ENCODE data around the gene NCAPH2. TPM values are rescaled to one million over a fixed set of nuclear protein-coding genes. Genes with fewer than 3 reads are reported as not detected.

Gene NCAPH2
- total RNA-seq, 4 donors from 2014 or later: 27.7 to 48.2 (median 29.5) TPM

- ATAC-seq (ENCODE audit: low FRiP score): no peak
- DNase-seq (ENCODE audit: low spot score): no peak
These were observed 41.1 kb downstream of the NCAPH2 start for GRCh38 chr22:50548921-50549790.

GRCh38 chr22:50550395-50550794 is 42.4 kb downstream of the NCAPH2 start:
- no peak for ATAC-seq (ENCODE audit: low FRiP score)
- TF ChIP-seq, protein P1, sequence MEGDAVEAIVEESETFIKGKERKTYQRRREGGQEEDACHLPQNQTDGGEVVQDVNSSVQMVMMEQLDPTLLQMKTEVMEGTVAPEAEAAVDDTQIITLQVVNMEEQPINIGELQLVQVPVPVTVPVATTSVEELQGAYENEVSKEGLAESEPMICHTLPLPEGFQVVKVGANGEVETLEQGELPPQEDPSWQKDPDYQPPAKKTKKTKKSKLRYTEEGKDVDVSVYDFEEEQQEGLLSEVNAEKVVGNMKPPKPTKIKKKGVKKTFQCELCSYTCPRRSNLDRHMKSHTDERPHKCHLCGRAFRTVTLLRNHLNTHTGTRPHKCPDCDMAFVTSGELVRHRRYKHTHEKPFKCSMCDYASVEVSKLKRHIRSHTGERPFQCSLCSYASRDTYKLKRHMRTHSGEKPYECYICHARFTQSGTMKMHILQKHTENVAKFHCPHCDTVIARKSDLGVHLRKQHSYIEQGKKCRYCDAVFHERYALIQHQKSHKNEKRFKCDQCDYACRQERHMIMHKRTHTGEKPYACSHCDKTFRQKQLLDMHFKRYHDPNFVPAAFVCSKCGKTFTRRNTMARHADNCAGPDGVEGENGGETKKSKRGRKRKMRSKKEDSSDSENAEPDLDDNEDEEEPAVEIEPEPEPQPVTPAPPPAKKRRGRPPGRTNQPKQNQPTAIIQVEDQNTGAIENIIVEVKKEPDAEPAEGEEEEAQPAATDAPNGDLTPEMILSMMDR (IDR thresholded peaks at IDR 0.05): no peak
- no peak for DNase-seq (ENCODE audit: low spot score)

More at GRCh38 chr22:50548921-50549790, 41.1 kb downstream of the NCAPH2 start:
- TF ChIP-seq, protein P1 (IDR thresholded peaks at IDR 0.05): no peak

GRCh38 chr22:50551160-50551752 is 43.2 kb downstream of the NCAPH2 start:
- TF ChIP-seq, protein P1 (IDR thresholded peaks at IDR 0.05): no peak
- DNase-seq (ENCODE audit: low spot score) (no peak), ATAC-seq (ENCODE audit: low FRiP score) (no peak)

- TF ChIP-seq, protein P1 (IDR thresholded peaks at IDR 0.05): no peak
- DNase-seq (ENCODE audit: low spot score) (no peak), ATAC-seq (ENCODE audit: low FRiP score) (no peak)
These were observed 45.3 kb downstream of the NCAPH2 start for GRCh38 chr22:50553310-50553709.

DNA sequence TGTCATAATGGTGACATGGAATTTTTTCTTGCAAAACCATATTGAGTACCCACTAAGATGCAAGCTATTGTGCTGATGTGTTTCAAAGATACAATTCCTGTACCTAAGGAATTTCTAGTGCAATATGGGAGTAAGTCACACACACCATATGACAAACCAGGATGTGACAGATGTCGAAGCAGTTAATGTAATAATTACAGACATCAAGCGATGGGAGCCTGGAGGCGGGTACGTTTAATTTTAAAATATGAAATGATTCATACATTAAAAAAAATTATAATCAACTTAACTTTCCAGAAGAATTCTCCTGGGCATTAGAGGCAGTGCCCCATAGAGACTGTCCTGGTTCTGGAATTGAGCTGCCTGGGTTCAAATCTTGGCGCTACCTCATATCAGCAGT is 48.7 kb downstream of the NCAPH2 start:
- TF ChIP-seq, protein P1 (IDR thresholded peaks at IDR 0.05): no peak
- ATAC-seq (ENCODE audit: low FRiP score) (no peak), DNase-seq (ENCODE audit: low spot score) (no peak)

GRCh38 chr22:50560034-50560433 is 52.0 kb downstream of the NCAPH2 start:
- TF ChIP-seq, protein P1 (IDR thresholded peaks at IDR 0.05): no peak
- ATAC-seq (ENCODE audit: low FRiP score) (no peak), DNase-seq (ENCODE audit: low spot score) (no peak)
